ENCODE measurements around the gene STX4.
A peak's percentile ranks its signal among the peaks of the same experiment; 100 is the strongest.

The STX4 gene

GRCh38 chr16:31064882-31065461, 31.6 kb downstream of the STX4 start:
- DNase-seq (ENCODE audit: low read depth, low spot score) = peak; percentile 38

GRCh38 chr16:31067342-31067741, 34.0 kb downstream of the STX4 start:
- DNase-seq (ENCODE audit: low read depth, low spot score) = no peak

GRCh38 chr16:31071861-31072260, 38.5 kb downstream of the STX4 start:
- no peak for DNase-seq (ENCODE audit: low read depth, low spot score)

GRCh38 chr16:31072540-31073141, 39.3 kb downstream of the STX4 start:
- no peak for DNase-seq (ENCODE audit: low read depth, low spot score)

- peak; percentile 77 for DNase-seq (ENCODE audit: low read depth, low spot score)
These were observed 40.0 kb downstream of the STX4 start for GRCh38 chr16:31073142-31073969.

- DNase-seq (ENCODE audit: low read depth, low spot score) = peak; percentile 97
These were observed 40.8 kb downstream of the STX4 start, which contains the start of the genes ZNF646 and ZNF668 for GRCh38 chr16:31073970-31074813. ZNF646 (plus strand) TSS chr16:31074422; CDS start chr16:31076325, 1,903 bp downstream. ZNF668 (minus strand) TSS chr16:31074240; CDS start chr16:31064459, 9,781 bp downstream.

GRCh38 chr16:31074814-31075183, 41.4 kb downstream of the STX4 start:
- no peak for DNase-seq (ENCODE audit: low read depth, low spot score)

GRCh38 chr16:31076319-31076718, 43.0 kb downstream of the STX4 start:
- DNase-seq (ENCODE audit: low read depth, low spot score) = no peak

- no peak for DNase-seq (ENCODE audit: low read depth, low spot score)
These were observed 43.7 kb downstream of the STX4 start for GRCh38 chr16:31077024-31077423.

GRCh38 chr16:31077592-31078396, 44.4 kb downstream of the STX4 start:
- DNase-seq (ENCODE audit: low read depth, low spot score) = no peak

GRCh38 chr16:31078597-31079341, 45.4 kb downstream of the STX4 start:
- no peak for DNase-seq (ENCODE audit: low read depth, low spot score)

- DNase-seq (ENCODE audit: low read depth, low spot score) = no peak
These were observed 46.1 kb downstream of the STX4 start for GRCh38 chr16:31079342-31079944.

- no peak for DNase-seq (ENCODE audit: low read depth, low spot score)
These were observed 46.8 kb downstream of the STX4 start for GRCh38 chr16:31080035-31080629.

GRCh38 chr16:31080756-31081419, 47.5 kb downstream of the STX4 start:
- no peak for DNase-seq (ENCODE audit: low read depth, low spot score)

- DNase-seq (ENCODE audit: low read depth, low spot score) = no peak
These were observed 48.3 kb downstream of the STX4 start for GRCh38 chr16:31081428-31082351.

- DNase-seq (ENCODE audit: low read depth, low spot score) = no peak
These were observed 49.1 kb downstream of the STX4 start for GRCh38 chr16:31082368-31083045.

GRCh38 chr16:31083081-31083480, 49.7 kb downstream of the STX4 start:
- DNase-seq (ENCODE audit: low read depth, low spot score) = no peak
